ENCODE data around the gene PBRM1.

GRCh38 chr3:52544937-52545336 lies 140.8 kb downstream of the PBRM1 start:
- TF ChIP-seq CTCF (IDR thresholded peaks at IDR 0.05) (no peak), POLR2A (IDR thresholded peaks at IDR 0.05) (no peak)

Measured in thyroid gland (tissue), 4 donors.